HepG2 (cell line): ENCODE data around the gene FMNL2. TPM values are rescaled to one million over a fixed set of nuclear protein-coding genes. Genes with fewer than 3 reads are reported as not detected.
A peak's percentile ranks its signal among the peaks of the same experiment; 100 is the strongest.

Experiments used
- CEBPG ChIP-seq: IDR thresholded peaks from 2 replicates; pipeline ENCODE4 v1.6.1; 2016
- ELK4 ChIP-seq: sonication (generic); formaldehyde crosslinking; IDR thresholded peaks from 2 replicates; pipeline ENCODE4 v1.9.0; 2021; ENCODE audit warnings: missing genetic modification reagents, borderline replicate concordance
- FOSL1 ChIP-seq: sonication (generic); formaldehyde crosslinking; IDR thresholded peaks from 2 replicates; pipeline ENCODE4 v1.9.0; 2021; ENCODE audit warnings: missing genetic modification reagents, borderline replicate concordance
- FOXO1 ChIP-seq: sonication (generic); formaldehyde crosslinking; IDR thresholded peaks from 2 replicates; pipeline ENCODE4 v1.4.0; 2020; ENCODE audit warnings: missing genetic modification reagents
- GMEB1 ChIP-seq: sonication (generic); formaldehyde crosslinking; IDR thresholded peaks from 2 replicates; pipeline ENCODE4 v1.5.1; 2020; ENCODE audit warnings: missing genetic modification reagents, mild to moderate bottlenecking, borderline replicate concordance
- HIC2 ChIP-seq: sonication (generic); formaldehyde crosslinking; IDR thresholded peaks from 2 replicates; pipeline ENCODE4 v1.9.0; 2022; ENCODE audit warnings: low read depth, missing genetic modification reagents
- KDM5A ChIP-seq: fragments of 200-600 bp; sonication (generic); IDR thresholded peaks from 2 replicates; pipeline ENCODE4 v1.7.0; 2018; ENCODE audit warnings: antibody characterized with exemption, mild to moderate bottlenecking, low read length, borderline replicate concordance
- MAF1 ChIP-seq: sonication (generic); formaldehyde crosslinking; IDR thresholded peaks from 2 replicates; pipeline ENCODE4 v1.5.0; 2020; ENCODE audit warnings: missing genetic modification reagents, borderline replicate concordance
- NFE2L2 ChIP-seq: fragments of 150-350 bp; IDR thresholded peaks from 2 replicates; pipeline ENCODE4 v1.6.1; 2014; ENCODE audit warnings: low read length
- RBFOX2 ChIP-seq: fragments of 200-400 bp; formaldehyde crosslinking; IDR thresholded peaks from 2 replicates; pipeline ENCODE4 v1.6.1; 2017; ENCODE audit warnings: low read depth, mild to moderate bottlenecking, low read length
- RCOR2 ChIP-seq: IDR thresholded peaks from 2 replicates; pipeline ENCODE4 v1.6.1; 2016; ENCODE audit warnings: missing biosample characterization, missing genetic modification reagents
- RFX1 ChIP-seq: fragments of 450-650 bp; IDR thresholded peaks from 2 replicates; pipeline ENCODE4 v1.6.1; 2017
- SP1 ChIP-seq, 2 experiments: fragments of 450-650 bp in 1 of 2; sonication (generic) in 1 of 2; formaldehyde crosslinking in 1 of 2; IDR thresholded peaks; 2 replicates each; pipeline versions ENCODE4 v1.4.0 to v1.6.1; 2016 to 2020; ENCODE audit warnings: missing genetic modification reagents in 1 of 2
- ZNF431 ChIP-seq: sonication (generic); formaldehyde crosslinking; IDR thresholded peaks from 2 replicates; pipeline ENCODE4 v1.9.0; 2022; ENCODE audit warnings: missing genetic modification reagents, low read depth, mild to moderate bottlenecking, borderline replicate concordance
- ZNF580 ChIP-seq: IDR thresholded peaks from 2 replicates; pipeline ENCODE4 v1.6.1; 2016; ENCODE audit warnings: low read depth, borderline replicate concordance
- ZNF644 ChIP-seq: IDR thresholded peaks from 2 replicates; pipeline ENCODE4 v1.6.1; 2016; ENCODE audit warnings: low read depth
- ZNF749 ChIP-seq: sonication (generic); formaldehyde crosslinking; IDR thresholded peaks from 2 replicates; pipeline ENCODE4 v1.8.0; 2022; ENCODE audit warnings: mild to moderate bottlenecking, missing genetic modification reagents, moderate library complexity, borderline replicate concordance
- ZNF841 ChIP-seq: sonication (generic); formaldehyde crosslinking; IDR thresholded peaks from 2 replicates; pipeline ENCODE4 v1.8.1; 2023; ENCODE audit warnings: missing genetic modification reagents, borderline replicate concordance
- ZSCAN31 ChIP-seq: sonication (generic); formaldehyde crosslinking; IDR thresholded peaks from 2 replicates; pipeline ENCODE4 v1.5.0; 2020; ENCODE audit warnings: low read depth, mild to moderate bottlenecking, missing genetic modification reagents
- polyA plus RNA-seq, 8 experiments: library from polyadenylated mRNA; depleted of rRNA in 3 of 8; stranded (reverse) in 7 of 8; unstranded in 1 of 8; fragments of >200 nt; fragmentation: Illumina TruSeq in 4 of 8; extraction: Trizol in 4 of 8; gene quantifications; 2 replicates each; pipeline versions ENCODE4 v1.2.1 to v1.2.3, GENCODE V29; 2011 to 2016; ENCODE audit warnings: low read depth in 4 of 8, missing spikeins in 1 of 8, mixed read lengths in 1 of 8; ENCODE audit not compliant: insufficient read depth in 1 of 8
- total RNA-seq, 5 experiments: library from RNA; depleted of rRNA; stranded (reverse); fragments of >200 nt; fragmentation: Illumina TruSeq; extraction: Trizol; gene quantifications; 2 replicates each; pipeline ENCODE4 v1.2.3, GENCODE V29; 2016; ENCODE audit warnings: low read depth in 1 of 5
- TF ChIP-seq, protein P1 (sequence below): sonication (generic); formaldehyde crosslinking; IDR thresholded peaks from 2 replicates; pipeline ENCODE4 v1.5.0; 2020; ENCODE audit warnings: missing genetic modification reagents
- TF ChIP-seq, protein P2 (sequence below): sonication (generic); formaldehyde crosslinking; IDR thresholded peaks from 2 replicates; pipeline ENCODE4 v1.5.1; 2020; ENCODE audit warnings: mild to moderate bottlenecking, missing genetic modification reagents, moderate library complexity
- TF ChIP-seq, protein P3 (sequence below): sonication (generic); formaldehyde crosslinking; IDR thresholded peaks from 2 replicates; pipeline ENCODE4 v1.4.0; 2020; ENCODE audit warnings: mild to moderate bottlenecking, missing genetic modification reagents

Gene FMNL2
- total and polyA plus RNA-seq, 2 of the 13 experiments (the other 11 are each of a cell fraction or from before 2014, with no cell fraction given), result 66.5 to 67.7 TPM

DNA sequence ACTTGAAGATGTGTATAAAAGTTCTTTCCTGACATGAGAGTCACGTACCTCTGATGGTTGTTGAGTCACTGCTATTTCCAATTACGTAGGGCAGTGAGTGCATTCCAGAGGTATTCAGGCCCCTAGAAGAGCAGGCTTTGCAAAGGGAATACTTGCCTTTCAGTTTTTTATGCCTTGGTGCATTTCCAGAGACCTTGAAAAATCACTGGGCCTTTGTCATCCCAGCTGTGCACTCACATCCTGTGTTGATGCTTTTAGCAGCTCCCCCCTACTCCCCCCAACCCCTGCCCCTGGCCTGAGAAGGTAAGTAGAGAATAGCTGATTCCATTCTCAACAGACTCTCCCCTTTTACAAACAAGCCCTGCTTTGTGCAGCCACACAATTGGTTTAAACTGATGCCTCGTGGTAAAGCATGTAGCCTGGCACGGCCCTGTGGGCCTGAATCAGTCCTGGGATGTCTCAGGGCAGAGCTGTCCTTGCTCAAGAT, 208.1 kb downstream of the FMNL2 start (continued):
- TF ChIP-seq HIC2 (CRISPR knock-in tag) (no peak), FOXO1 (CRISPR knock-in tag) (peak; percentile 37; the same call in 1 of the 2 replicates), CEBPG (no peak), RBFOX2 (no peak), ZNF580 (no peak), KDM5A (no peak), ELK4 (CRISPR knock-in tag) (no peak), NFE2L2 (no peak), ZNF644 (0 out of 2 replicates have a peak, but pooled peaks have one; percentile 2), ZNF431 (CRISPR knock-in tag) (no peak), ZNF841 (no peak), ZSCAN31 (CRISPR knock-in tag) (no peak), FOSL1 (no peak), GMEB1 (no peak), MAF1 (CRISPR knock-in tag) (no peak), SP1 (IDR thresholded peaks at IDR 0.05) (no peak), SP1 (CRISPR knock-in tag; IDR thresholded peaks at IDR 0.05) (no peak), RFX1 (no peak), ZNF749 (no peak), RCOR2 (CRISPR knock-in tag) (peak; percentile 43; the same call in 1 of the 2 replicates)
- TF ChIP-seq, protein P1, sequence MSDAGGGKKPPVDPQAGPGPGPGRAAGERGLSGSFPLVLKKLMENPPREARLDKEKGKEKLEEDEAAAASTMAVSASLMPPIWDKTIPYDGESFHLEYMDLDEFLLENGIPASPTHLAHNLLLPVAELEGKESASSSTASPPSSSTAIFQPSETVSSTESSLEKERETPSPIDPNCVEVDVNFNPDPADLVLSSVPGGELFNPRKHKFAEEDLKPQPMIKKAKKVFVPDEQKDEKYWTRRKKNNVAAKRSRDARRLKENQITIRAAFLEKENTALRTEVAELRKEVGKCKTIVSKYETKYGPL (CRISPR knock-in tag), result no peak
- TF ChIP-seq, protein P2, sequence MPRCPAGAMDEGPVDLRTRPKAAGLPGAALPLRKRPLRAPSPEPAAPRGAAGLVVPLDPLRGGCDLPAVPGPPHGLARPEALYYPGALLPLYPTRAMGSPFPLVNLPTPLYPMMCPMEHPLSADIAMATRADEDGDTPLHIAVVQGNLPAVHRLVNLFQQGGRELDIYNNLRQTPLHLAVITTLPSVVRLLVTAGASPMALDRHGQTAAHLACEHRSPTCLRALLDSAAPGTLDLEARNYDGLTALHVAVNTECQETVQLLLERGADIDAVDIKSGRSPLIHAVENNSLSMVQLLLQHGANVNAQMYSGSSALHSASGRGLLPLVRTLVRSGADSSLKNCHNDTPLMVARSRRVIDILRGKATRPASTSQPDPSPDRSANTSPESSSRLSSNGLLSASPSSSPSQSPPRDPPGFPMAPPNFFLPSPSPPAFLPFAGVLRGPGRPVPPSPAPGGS (CRISPR knock-in tag), result no peak
- TF ChIP-seq, protein P3, sequence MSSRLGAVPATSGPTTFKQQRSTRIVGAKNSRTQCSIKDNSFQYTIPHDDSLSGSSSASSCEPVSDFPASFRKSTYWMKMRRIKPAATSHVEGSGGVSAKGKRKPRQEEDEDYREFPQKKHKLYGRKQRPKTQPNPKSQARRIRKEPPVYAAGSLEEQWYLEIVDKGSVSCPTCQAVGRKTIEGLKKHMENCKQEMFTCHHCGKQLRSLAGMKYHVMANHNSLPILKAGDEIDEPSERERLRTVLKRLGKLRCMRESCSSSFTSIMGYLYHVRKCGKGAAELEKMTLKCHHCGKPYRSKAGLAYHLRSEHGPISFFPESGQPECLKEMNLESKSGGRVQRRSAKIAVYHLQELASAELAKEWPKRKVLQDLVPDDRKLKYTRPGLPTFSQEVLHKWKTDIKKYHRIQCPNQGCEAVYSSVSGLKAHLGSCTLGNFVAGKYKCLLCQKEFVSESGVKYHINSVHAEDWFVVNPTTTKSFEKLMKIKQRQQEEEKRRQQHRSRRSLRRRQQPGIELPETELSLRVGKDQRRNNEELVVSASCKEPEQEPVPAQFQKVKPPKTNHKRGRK (CRISPR knock-in tag), result no peak
